ENCODE results near the gene PHLPP1.

DNA sequence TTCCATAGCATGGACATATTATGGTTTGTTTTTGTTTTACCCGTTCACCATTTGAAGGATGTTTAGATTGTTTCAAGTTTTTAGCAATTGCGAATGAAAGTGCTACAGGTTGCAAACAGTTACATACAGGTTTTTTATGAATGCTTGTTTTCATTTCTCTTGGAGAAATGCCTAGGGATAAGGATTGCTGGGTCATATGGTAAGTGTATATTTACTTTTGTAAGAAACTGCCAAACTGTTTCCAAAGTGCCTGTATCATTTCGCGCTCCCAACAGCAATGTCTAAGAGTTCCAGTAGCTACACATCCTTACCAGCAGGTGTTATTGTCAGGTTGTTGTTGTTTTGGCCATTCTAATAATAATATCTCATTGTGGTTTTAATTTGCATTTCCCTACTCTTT is 251.7 kb downstream of the PHLPP1 start:
- no peak for TF ChIP-seq POLR2A (IDR thresholded peaks at IDR 0.05; ENCODE audit: extremely low read depth, insufficient read length)
- TF ChIP-seq, protein P1, sequence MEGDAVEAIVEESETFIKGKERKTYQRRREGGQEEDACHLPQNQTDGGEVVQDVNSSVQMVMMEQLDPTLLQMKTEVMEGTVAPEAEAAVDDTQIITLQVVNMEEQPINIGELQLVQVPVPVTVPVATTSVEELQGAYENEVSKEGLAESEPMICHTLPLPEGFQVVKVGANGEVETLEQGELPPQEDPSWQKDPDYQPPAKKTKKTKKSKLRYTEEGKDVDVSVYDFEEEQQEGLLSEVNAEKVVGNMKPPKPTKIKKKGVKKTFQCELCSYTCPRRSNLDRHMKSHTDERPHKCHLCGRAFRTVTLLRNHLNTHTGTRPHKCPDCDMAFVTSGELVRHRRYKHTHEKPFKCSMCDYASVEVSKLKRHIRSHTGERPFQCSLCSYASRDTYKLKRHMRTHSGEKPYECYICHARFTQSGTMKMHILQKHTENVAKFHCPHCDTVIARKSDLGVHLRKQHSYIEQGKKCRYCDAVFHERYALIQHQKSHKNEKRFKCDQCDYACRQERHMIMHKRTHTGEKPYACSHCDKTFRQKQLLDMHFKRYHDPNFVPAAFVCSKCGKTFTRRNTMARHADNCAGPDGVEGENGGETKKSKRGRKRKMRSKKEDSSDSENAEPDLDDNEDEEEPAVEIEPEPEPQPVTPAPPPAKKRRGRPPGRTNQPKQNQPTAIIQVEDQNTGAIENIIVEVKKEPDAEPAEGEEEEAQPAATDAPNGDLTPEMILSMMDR (IDR thresholded peaks at IDR 0.05; ENCODE audit: low read depth, low read length) = no peak

Data from NB4 (cell line).